NK-92 treated with Interleukin-12 subunit alpha and Interleukin-12 subunit beta, amount 100 ng/mL, for 24 hours (cell line): Measurements from ENCODE around the gene TTC7B.

Source experiments
- DNase-seq: peaks from one replicate; lab custom pipeline; 2025; lab: John Stamatoyannopoulos, UW

TTC7B gene

GRCh38 chr14:90508536-90509254 lies 307.5 kb downstream of the TTC7B start:
- no peak for DNase-seq

- no peak for DNase-seq
Measured at GRCh38 chr14:90508036-90508435, 308.2 kb downstream of the TTC7B start.

GRCh38 chr14:90507428-90507827 lies 308.8 kb downstream of the TTC7B start:
- DNase-seq, result no peak

- DNase-seq, result no peak
Measured at GRCh38 chr14:90506748-90507147, 309.5 kb downstream of the TTC7B start.

GRCh38 chr14:90505531-90505930 lies 310.7 kb downstream of the TTC7B start:
- DNase-seq, result no peak

- no peak for DNase-seq
Measured at GRCh38 chr14:90504643-90505042, 311.6 kb downstream of the TTC7B start.

- DNase-seq, result no peak
Measured at GRCh38 chr14:90503582-90503981, 312.6 kb downstream of the TTC7B start.

- no peak for DNase-seq
Measured at GRCh38 chr14:90502760-90503159, 313.5 kb downstream of the TTC7B start.

- no peak for DNase-seq
Measured at GRCh38 chr14:90500665-90501370, 315.4 kb downstream of the TTC7B start.

GRCh38 chr14:90499908-90500664 lies 316.1 kb downstream of the TTC7B start:
- no peak for DNase-seq

- DNase-seq, result no peak
Measured at GRCh38 chr14:90499121-90499520, 317.1 kb downstream of the TTC7B start.

GRCh38 chr14:90498198-90498597 lies 318.0 kb downstream of the TTC7B start:
- DNase-seq, result no peak

GRCh38 chr14:90496379-90496778 lies 319.9 kb downstream of the TTC7B start:
- DNase-seq, result no peak

- peak; percentile 11 for DNase-seq
Measured at GRCh38 chr14:90495357-90496276, 320.6 kb downstream of the TTC7B start.

- DNase-seq, result no peak
Measured at GRCh38 chr14:90491911-90492531, 324.2 kb downstream of the TTC7B start.

GRCh38 chr14:90491221-90491885 lies 324.9 kb downstream of the TTC7B start:
- no peak for DNase-seq

- no peak for DNase-seq
Measured at GRCh38 chr14:90490720-90491050, 325.5 kb downstream of the TTC7B start.

GRCh38 chr14:90489916-90490719 lies 326.1 kb downstream of the TTC7B start:
- DNase-seq, result no peak

- DNase-seq, result no peak
Measured at GRCh38 chr14:90489306-90489705, 326.9 kb downstream of the TTC7B start.

- no peak for DNase-seq
Measured at GRCh38 chr14:90488256-90488655, 328.0 kb downstream of the TTC7B start.
